Activated T-helper 9 cell treated with anti-CD3 and anti-CD28 coated beads, Interleukin-2, amount 50 U/mL, for 16 hours (primary cell): Measurements from ENCODE around the gene FANK1.
A peak's percentile ranks its signal among the peaks of the same experiment; 100 is the strongest.

Experiments
- DNase-seq: peaks from one replicate; pipeline ENCODE4 v3.0.0-alpha.2; 2020; ENCODE audit warnings: low read depth

The FANK1 gene, protein sequence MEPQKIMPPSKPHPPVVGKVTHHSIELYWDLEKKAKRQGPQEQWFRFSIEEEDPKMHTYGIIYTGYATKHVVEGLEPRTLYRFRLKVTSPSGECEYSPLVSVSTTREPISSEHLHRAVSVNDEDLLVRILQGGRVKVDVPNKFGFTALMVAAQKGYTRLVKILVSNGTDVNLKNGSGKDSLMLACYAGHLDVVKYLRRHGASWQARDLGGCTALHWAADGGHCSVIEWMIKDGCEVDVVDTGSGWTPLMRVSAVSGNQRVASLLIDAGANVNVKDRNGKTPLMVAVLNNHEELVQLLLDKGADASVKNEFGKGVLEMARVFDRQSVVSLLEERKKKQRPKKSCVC

DNA sequence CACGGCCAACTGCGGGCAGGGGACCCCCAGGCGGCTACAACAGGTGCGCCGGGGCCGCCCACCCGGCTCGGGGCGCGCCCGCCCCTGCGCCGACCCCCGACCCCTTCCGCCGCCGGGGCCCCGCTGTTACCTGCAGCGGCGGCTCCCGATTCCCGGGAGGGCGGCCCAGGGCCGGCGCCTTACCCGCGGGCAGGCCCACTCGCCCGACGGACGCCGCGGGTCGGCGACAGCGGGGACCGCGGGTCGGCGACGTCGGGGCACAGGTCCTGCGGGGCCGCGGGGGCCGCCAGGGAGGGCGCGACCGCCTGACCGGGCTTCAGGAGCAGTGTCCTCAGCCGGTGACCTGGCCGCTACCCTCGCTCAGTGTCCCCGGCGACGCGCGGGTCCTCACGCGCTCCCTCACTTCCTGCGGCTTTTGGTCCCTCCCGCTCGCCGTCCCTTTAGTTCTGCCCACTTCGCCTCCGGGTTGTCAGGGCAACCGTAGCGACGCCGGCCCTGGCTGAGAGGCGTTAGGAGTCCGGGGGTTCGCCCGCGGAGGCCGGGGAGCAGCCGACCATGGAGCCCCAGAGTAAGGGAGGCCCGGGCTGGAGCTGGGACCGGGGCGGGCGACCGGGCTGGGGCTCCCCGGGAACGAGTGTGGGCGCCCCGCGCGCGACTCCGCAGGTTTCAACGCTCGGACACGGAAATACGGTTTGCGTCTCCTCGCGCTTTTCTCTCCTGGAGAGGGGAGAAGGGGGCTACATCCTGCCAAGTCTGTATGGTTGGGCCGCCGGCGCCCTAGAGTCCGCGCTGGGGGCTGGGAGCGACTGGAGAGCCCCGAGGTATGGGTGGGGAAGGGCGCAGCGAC, at the start of gene FANK1:
Gene FANK1 (plus strand): TSS at position 477 of the 847 bp plus-strand sequence. CDS start 79 bp downstream, at position 556.
- DNase-seq, result peak; percentile 55

- DNase-seq, result no peak
These were observed 49.5 kb upstream of the FANK1 start for GRCh38 chr10:125846894-125847293.

- no peak for DNase-seq
These were observed 48.0 kb upstream of the FANK1 start for GRCh38 chr10:125848371-125848770.

DNA sequence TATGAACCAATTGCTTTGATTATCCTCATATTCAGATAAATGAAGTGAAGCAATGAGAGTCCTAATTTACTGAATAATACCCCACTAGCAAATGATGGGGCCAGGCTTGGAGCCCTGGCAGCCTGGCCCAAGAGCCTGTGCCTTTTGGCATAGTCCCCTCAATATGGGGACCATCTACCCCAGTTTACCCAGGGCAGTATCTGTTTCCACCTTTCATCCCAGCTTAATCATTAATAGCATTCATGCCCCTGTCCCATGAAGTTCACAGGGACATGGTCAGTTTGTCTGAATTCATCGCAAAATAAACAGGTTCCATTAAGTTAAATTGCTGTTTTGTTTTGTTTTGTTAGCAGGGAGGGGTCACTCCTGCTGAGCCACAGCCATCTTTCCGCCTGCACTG, 47.5 kb upstream of the FANK1 start:
- no peak for DNase-seq

GRCh38 chr10:125849448-125849847, 46.9 kb upstream of the FANK1 start:
- DNase-seq, result no peak

DNA sequence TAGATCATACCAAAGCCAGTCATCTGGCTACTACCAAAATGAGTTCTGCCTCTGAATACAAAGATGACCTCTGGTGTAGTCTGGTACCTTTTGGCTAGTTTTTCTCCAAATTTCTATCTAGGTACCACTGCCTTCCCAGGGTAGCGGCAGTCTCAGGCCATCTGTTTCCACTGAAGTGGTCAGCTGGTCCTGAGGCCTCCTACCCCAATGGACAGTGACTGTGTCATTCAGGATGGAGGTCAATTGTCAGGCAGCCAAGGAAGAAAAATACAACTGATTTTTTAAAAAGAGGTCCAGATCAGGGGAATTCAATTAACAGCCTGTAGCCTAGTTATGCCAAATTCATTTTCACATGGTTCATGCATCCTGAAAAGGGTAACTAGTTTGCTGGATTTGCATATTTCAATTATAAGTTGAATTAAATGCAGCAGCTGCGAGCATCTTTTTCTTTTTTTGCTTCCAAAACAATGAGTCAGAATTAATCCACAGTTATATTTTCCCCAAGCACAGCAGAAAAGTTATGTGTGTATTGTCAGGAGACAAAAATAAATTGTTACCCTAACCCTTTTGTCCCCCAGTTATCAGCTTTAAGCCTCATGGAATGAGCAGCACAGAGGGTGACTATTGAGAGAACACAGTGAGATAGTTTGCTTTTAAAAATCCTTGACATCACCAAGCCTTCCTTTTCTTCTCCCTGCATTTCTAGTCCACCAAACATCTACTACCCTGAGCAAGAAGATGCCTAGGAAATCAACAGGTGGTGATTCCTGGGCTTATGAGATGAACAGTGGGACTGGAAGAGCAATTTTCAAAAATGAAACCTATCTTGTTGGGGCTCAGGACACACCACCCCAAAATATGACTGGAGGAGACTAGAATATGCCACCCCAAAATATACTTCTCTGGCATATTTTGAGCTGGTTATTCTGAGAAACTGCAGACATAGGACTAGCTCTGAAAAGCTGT, 45.3 kb upstream of the FANK1 start:
- no peak for DNase-seq

DNA sequence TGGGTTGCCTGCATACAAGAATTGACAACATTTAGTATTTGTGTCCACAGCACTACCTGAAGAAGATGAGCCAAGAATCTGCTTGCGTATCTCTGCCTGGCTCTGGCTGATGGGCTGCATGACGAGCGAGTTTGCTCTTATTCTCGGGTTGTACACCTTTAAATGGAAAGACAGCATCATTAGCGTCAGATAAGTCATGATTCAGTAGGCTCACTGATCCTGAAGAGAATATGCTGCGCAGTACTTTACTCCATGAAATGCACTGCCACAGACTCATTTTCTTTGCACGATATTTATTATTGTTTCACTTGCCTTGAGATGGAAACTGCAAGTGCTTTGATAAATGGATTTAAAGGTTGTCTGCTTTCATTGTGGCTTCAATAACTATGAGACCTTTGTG, 43.9 kb upstream of the FANK1 start:
- no peak for DNase-seq

- no peak for DNase-seq
These were observed 39.1 kb upstream of the FANK1 start for GRCh38 chr10:125857185-125857760.

DNA sequence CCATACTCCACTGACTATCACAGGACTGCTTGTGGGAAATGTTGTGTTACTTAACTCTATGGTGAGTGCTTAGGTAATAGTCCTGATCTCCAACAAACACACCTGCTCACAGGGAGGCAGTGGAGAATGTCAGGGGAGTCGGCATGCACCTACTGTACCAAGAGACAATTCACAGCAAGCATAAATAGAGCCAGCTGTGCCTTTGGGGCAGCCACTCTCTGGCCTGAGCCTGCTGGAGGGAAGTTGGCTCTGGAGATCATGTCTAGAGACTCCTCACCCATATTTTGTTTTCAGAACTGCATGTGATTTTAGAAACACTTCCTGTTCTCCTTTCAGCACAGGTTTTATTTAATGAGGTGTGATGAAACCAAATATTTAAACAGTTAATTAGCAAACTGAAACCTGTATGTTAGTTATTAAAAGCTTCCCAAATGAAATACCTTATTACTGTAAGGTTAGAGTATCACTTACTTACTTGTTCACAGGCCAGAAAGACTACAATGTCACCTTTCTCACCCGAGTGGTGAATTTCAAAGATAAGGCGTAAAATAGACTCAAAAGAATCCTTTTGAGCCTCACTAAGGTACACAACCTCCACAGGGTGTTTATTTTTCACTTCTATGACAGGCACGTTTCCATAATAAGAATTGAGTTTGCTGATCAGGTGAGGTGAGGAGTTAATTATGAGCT, 37.1 kb upstream of the FANK1 start:
- DNase-seq, result no peak

- no peak for DNase-seq
These were observed 31.2 kb upstream of the FANK1 start for GRCh38 chr10:125865120-125865519.

- DNase-seq, result no peak
These were observed 29.8 kb upstream of the FANK1 start for GRCh38 chr10:125866421-125867029.

- no peak for DNase-seq
These were observed 27.9 kb upstream of the FANK1 start for GRCh38 chr10:125868372-125868975.

GRCh38 chr10:125871338-125871737, 25.0 kb upstream of the FANK1 start:
- DNase-seq, result no peak

- DNase-seq, result no peak
These were observed 17.2 kb upstream of the FANK1 start for GRCh38 chr10:125878957-125879835.

DNA sequence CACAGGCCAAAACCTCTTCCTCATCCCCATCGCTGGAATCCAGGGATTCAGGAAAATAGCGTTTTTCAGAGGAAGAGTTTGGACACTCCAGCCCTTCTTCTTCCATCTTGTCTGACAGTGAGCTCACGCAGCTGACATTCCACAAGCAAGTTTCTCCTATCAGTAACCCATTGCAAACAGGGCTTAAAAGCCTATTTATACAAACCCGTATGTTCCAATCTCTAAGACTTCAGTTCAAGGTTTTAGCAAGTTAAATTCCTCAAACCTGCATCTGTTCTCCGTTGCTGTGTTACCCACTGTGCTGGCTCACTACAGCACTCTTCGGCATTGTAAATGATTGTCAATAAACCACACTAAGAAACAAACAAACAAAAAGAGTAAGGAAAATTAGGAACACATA, 15.6 kb upstream of the FANK1 start:
- DNase-seq, result no peak

DNA sequence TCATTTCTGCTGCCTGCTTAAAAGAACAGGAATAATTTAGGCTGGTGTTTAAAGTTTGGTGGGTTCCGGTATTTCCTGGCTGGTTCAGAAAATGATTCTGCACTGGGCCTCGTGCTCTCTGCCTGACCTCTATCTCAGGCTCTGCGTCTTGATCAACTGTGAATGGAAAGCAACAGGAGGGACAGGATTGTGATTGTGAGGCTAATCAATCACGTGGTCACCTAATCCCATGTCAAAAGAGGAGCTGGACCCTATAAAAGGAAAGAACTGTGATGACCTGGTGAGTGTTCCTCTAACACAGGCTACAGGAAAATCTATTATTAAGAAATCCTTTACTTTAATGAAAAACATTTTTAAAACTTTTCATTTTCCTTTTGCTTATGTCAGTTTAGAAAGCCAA, 15.2 kb upstream of the FANK1 start, which contains the start of gene DHX32:
Gene DHX32 (minus strand): TSS at position 101 of the 400 bp plus-strand sequence. CDS start 468 bp downstream, outside the sequence.
- DNase-seq, result no peak

- DNase-seq, result no peak
These were observed 13.8 kb upstream of the FANK1 start for GRCh38 chr10:125882596-125882995.

GRCh38 chr10:125883211-125883610, 13.2 kb upstream of the FANK1 start:
- no peak for DNase-seq

DNA sequence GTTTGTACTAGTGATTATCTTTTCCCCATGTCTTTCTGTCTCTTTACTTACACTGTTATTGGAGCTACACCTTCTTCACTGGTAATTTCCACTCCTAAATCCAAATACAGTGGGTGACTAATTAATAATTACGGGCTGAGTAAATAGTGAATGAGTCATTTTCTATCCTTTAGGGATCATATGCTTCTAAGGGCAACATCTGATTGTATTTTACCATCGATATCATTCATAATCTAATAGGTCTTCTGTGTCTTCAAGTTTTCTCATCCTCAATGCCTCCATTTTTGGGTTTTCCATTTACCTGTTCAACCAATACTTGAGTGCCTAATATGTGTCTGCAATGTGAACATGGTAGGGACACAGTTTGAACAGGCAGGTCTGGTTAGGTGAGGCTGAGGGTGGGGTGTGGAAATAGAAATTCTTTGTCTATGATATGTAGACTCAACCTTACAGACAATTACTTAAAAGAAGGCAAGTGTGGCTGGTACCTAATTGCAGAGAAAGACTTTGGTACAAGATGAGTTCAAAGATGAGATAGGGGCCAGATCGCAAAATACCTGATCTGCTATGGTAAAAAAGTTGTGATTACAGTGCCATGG, 9.4 kb upstream of the FANK1 start:
- DNase-seq, result no peak
